SK-N-SH (cell line): ENCODE data around the gene CSNK1A1L. TPM values are rescaled to one million over a fixed set of nuclear protein-coding genes. Genes with fewer than 3 reads are reported as not detected.

Source experiments
- CTCF ChIA-PET: fragments of 300-600, 350-600 bp; formaldehyde crosslinking; extraction: SDS; loops from one replicate; lab custom pipeline; 2021; lab: Yijun Ruan, JAX
- POLR2A ChIA-PET: fragments of 350-600 bp; sonication (Branson Sonifier 250); formaldehyde crosslinking; extraction: SDS; loops from one replicate; lab custom pipeline; 2020; ENCODE audit warnings: antibody characterized with exemption, inconsistent platforms; lab: Yijun Ruan, JAX
- DNase-seq: peaks from one replicate; pipeline ENCODE4 v3.0.0; 2012
- H2AFZ ChIP-seq: fragments of 200-600 bp; sonication (generic); 2 replicates; pipeline ENCODE4 v1.8.1; 2016; ENCODE audit warnings: antibody characterized with exemption, mild to moderate bottlenecking, low read depth
- H3F3A ChIP-seq: fragments of 200-600 bp; sonication (generic); replicated peaks from 2 replicates; pipeline ENCODE3; 2016; ENCODE audit warnings: antibody characterized with exemption, mild to moderate bottlenecking; ENCODE audit not compliant: insufficient read depth
- H3K27ac ChIP-seq, 2 experiments: fragments of 200-500 bp in 1 of 2; fragments of 200-600 bp in 1 of 2; sonication (Bioruptor generic) in 1 of 2; sonication (generic), shearing (Covaris generic) in 1 of 2; 2 replicates each; pipeline versions ENCODE4 v1.5.1 to v1.6.1; 2014 to 2016; ENCODE audit warnings: low read depth in 2 of 2, inconsistent platforms in 1 of 2, low read length in 1 of 2, mild to moderate bottlenecking in 1 of 2, mixed read lengths in 1 of 2
- H3K27me3 ChIP-seq: fragments of 200-600 bp; sonication (generic), shearing (Covaris generic); 2 replicates; pipeline ENCODE4 v1.6.1; 2016; ENCODE audit warnings: mixed run types; ENCODE audit not compliant: insufficient read depth
- H3K36me3 ChIP-seq, 2 experiments: fragments of 200-500 bp in 1 of 2; fragments of 200-600 bp in 1 of 2; sonication (Bioruptor generic) in 1 of 2; sonication (generic) in 1 of 2; replicated peaks in 1 of 2; 2 replicates each; pipeline versions ENCODE3 to v1.5.1; 2014 to 2016; ENCODE audit warnings: low read length in 1 of 2, mild to moderate bottlenecking in 1 of 2; ENCODE audit not compliant: insufficient read depth in 2 of 2, control insufficient read depth in 1 of 2
- H3K4me1 ChIP-seq, 2 experiments: fragments of 200-500 bp in 1 of 2; fragments of 200-600 bp in 1 of 2; sonication (Bioruptor generic) in 1 of 2; sonication (generic), shearing (Covaris generic) in 1 of 2; 2 replicates each; pipeline versions ENCODE4 v1.5.1 to v1.6.1; 2014 to 2016; ENCODE audit warnings: low read depth in 1 of 2, low read length in 1 of 2, mixed run types in 1 of 2; ENCODE audit not compliant: insufficient read depth in 2 of 2, control insufficient read depth in 1 of 2
- H3K4me2 ChIP-seq: fragments of 200-600 bp; sonication (generic), shearing (Covaris generic); 2 replicates; pipeline ENCODE4 v1.6.1; 2017; ENCODE audit warnings: mixed run types
- H3K4me3 ChIP-seq, 2 experiments: fragments of 200-500 bp in 1 of 2; fragments of 200-600 bp in 1 of 2; sonication (Bioruptor generic) in 1 of 2; sonication (generic), shearing (Covaris generic) in 1 of 2; 2 replicates each; pipeline versions ENCODE4 v1.5.1 to v1.8.1; 2014 to 2016; ENCODE audit warnings: low read depth in 2 of 2, inconsistent platforms in 1 of 2, low read length in 1 of 2, mild to moderate bottlenecking in 1 of 2, mixed read lengths in 1 of 2, moderate library complexity in 1 of 2
- H3K79me2 ChIP-seq: fragments of 200-600 bp; sonication (generic); 2 replicates; pipeline ENCODE4 v1.8.1; 2017; ENCODE audit warnings: mild to moderate bottlenecking; ENCODE audit not compliant: insufficient read depth
- H3K9ac ChIP-seq: fragments of 200-600 bp; sonication (generic); 2 replicates; pipeline ENCODE4 v1.6.1; 2017; ENCODE audit warnings: mixed run types
- H3K9me2 ChIP-seq: fragments of 200-600 bp; sonication (generic); 2 replicates; pipeline ENCODE4 v1.6.1; 2017; ENCODE audit warnings: mixed run types
- H3K9me3 ChIP-seq: fragments of 200-600 bp; sonication (generic); 2 replicates; pipeline ENCODE4 v1.6.1; 2017; ENCODE audit warnings: mixed run types, mild to moderate bottlenecking, moderate library complexity
- H4K20me1 ChIP-seq: fragments of 200-600 bp; sonication (generic); 2 replicates; pipeline ENCODE4 v1.6.1; 2017; ENCODE audit warnings: mild to moderate bottlenecking, mixed run types; ENCODE audit not compliant: insufficient read depth
- ELF1 ChIP-seq: IDR thresholded peaks from 2 replicates; pipeline ENCODE4 v1.4.0; 2012
- FOXJ3 ChIP-seq: sonication (generic); formaldehyde crosslinking; IDR thresholded peaks from 2 replicates; pipeline ENCODE4 v1.5.1; 2020; ENCODE audit warnings: mild to moderate bottlenecking, missing genetic modification reagents
- JUND ChIP-seq: IDR thresholded peaks from 2 replicates; pipeline ENCODE4 v1.4.0; 2012
- MEF2A ChIP-seq: IDR thresholded peaks from 2 replicates; pipeline ENCODE4 v1.4.0; 2012; ENCODE audit warnings: low read depth, borderline replicate concordance
- NFIC ChIP-seq: IDR thresholded peaks from 2 replicates; pipeline ENCODE4 v1.4.0; 2012; ENCODE audit warnings: borderline replicate concordance
- RXRA ChIP-seq: IDR thresholded peaks from 2 replicates; pipeline ENCODE4 v1.4.0; 2012; ENCODE audit warnings: low read depth, mild to moderate bottlenecking, borderline replicate concordance
- TEAD4 ChIP-seq: IDR thresholded peaks from 2 replicates; pipeline ENCODE4 v1.4.0; 2012; ENCODE audit warnings: mild to moderate bottlenecking, borderline replicate concordance; ENCODE audit not compliant: insufficient read depth
- YY1 ChIP-seq: IDR thresholded peaks from 2 replicates; pipeline ENCODE4 v1.4.0; 2012; ENCODE audit warnings: low read depth, mild to moderate bottlenecking
- WGBS: methylation state at CpG from one replicate; pipeline ENCODE4 v1.1.6; 2017; ENCODE audit warnings: low lambda C conversion rate; 5-methylcytosine and 5-hydroxymethylcytosine counted together
- polyA plus RNA-seq, 3 experiments: library from polyadenylated mRNA; depleted of rRNA; stranded (reverse); fragments of >200 nt; gene quantifications; 2 replicates each; pipeline ENCODE4 v1.2.3, GENCODE V29; 2012
- TF ChIP-seq, protein P1 (sequence below): IDR thresholded peaks from 2 replicates; pipeline ENCODE4 v1.4.0; 2012; ENCODE audit warnings: low read depth, borderline replicate concordance
- TF ChIP-seq, protein P2 (sequence below): IDR thresholded peaks from 2 replicates; pipeline ENCODE4 v1.4.0; 2012; ENCODE audit warnings: low read depth, borderline replicate concordance
- TF ChIP-seq, protein P3 (sequence below): IDR thresholded peaks from 2 replicates; pipeline ENCODE4 v1.4.0; 2012; ENCODE audit warnings: low read depth
- TF ChIP-seq, protein P4 (sequence below): fragments of 150-350 bp; IDR thresholded peaks from 2 replicates; pipeline ENCODE4 v1.6.1; 2016; ENCODE audit warnings: mild to moderate bottlenecking, low read depth, low read length

Gene CSNK1A1L
- polyA plus RNA-seq, 1 of the 3 experiments (the other 2 are of a cell fraction): not detected

DNA sequence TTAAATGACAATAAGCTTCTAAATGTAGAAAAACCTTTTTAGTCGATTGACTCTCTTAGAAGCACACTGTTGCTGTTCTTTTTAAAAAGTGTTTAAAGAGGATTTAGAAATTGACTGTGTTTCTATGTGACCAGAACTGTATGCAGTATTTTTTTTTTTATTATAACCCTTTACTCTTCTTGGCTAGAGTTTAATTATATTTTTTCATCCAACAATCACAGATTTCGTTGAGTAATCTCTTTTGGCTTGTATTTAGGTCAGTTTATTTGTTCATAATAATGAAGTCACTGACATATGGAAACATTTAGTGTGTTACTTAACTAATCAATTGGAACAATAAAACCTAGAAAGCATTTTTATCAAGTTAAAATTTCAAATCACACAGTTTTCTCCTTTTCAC, 19.9 kb downstream of the CSNK1A1L start:
- Histone ChIP-seq H3K79me2 (no peaks in the 10 kb centered on the region), H3K9ac (no peak overlapping the region), H3K27ac (no peak overlapping the region), H2AFZ (no peak overlapping the region), H4K20me1 (no peaks in the 10 kb centered on the region), H3K4me3 (no peak overlapping the region), H3K4me2 (no peak overlapping the region), H3K36me3 (no peaks in the 10 kb centered on the region), H3K9me3 (no peaks in the 10 kb centered on the region), H3K27me3 (no peaks in the 10 kb centered on the region), H3K4me1 (no peaks in the 10 kb centered on the region; a peak in 1 of 4 replicates), H3F3A (no peaks in the 10 kb centered on the region), H3K9me2 (no peaks in the 10 kb centered on the region)
- no peak for DNase-seq
- TF ChIP-seq, protein P1, sequence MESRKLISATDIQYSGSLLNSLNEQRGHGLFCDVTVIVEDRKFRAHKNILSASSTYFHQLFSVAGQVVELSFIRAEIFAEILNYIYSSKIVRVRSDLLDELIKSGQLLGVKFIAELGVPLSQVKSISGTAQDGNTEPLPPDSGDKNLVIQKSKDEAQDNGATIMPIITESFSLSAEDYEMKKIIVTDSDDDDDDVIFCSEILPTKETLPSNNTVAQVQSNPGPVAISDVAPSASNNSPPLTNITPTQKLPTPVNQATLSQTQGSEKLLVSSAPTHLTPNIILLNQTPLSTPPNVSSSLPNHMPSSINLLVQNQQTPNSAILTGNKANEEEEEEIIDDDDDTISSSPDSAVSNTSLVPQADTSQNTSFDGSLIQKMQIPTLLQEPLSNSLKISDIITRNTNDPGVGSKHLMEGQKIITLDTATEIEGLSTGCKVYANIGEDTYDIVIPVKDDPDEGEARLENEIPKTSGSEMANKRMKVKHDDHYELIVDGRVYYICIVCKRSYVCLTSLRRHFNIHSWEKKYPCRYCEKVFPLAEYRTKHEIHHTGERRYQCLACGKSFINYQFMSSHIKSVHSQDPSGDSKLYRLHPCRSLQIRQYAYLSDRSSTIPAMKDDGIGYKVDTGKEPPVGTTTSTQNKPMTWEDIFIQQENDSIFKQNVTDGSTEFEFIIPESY: no peak
- no peak for TF ChIP-seq YY1
- TF ChIP-seq NFIC: no peak
- TF ChIP-seq, protein P2, sequence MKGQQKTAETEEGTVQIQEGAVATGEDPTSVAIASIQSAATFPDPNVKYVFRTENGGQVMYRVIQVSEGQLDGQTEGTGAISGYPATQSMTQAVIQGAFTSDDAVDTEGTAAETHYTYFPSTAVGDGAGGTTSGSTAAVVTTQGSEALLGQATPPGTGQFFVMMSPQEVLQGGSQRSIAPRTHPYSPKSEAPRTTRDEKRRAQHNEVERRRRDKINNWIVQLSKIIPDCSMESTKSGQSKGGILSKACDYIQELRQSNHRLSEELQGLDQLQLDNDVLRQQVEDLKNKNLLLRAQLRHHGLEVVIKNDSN: no peak
- TF ChIP-seq ELF1: no peak
- TF ChIP-seq MEF2A: no peak
- TF ChIP-seq FOXJ3 (CRISPR knock-in tag): no peak
- no peak for TF ChIP-seq JUND
- TF ChIP-seq, protein P3, sequence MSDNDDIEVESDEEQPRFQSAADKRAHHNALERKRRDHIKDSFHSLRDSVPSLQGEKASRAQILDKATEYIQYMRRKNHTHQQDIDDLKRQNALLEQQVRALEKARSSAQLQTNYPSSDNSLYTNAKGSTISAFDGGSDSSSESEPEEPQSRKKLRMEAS: no peak
- no peak for TF ChIP-seq TEAD4
- TF ChIP-seq RXRA: no peak
- 23% methylated on average over 2 of the region's 2 CpGs for WGBS
- CTCF ChIA-PET: no interaction called here
- POLR2A ChIA-PET: no interaction called here

DNA sequence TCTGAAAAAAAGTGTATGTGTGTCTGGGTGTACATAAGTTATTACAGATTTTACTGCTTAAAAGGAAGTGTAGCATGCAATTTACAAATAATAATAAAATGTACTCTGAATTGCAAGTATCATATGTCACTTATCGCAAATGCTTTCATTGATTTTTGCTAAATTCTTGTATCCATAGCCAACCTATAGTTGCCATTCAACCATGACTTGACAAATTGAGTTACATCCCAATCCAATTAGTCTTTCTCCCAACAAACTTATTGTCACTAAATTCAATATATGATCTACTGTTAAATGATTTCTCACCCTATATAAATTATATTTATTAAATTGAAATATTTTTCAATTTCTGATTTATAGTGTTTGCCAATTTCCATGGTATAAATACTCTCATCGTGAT, 28.6 kb downstream of the CSNK1A1L start:
- H3K36me3 ChIP-seq: no peaks in the 10 kb centered on the region
- H4K20me1 ChIP-seq: no peaks in the 10 kb centered on the region
- WGBS: 86% methylated on average over 2 of the region's 2 CpGs
- no peaks in the 10 kb centered on the region for H3K79me2 ChIP-seq
- no peak overlapping the region for H3K9ac ChIP-seq
- H3K4me2 ChIP-seq: no peak overlapping the region
- ChIA-PET CTCF (no interaction called here), POLR2A (no interaction called here)
- no peak overlapping the region for H3K27ac ChIP-seq
- H3K4me3 ChIP-seq: no peak overlapping the region
- TF ChIP-seq TEAD4 (no peak), RXRA (no peak)
- TF ChIP-seq, protein P2: no peak
- TF ChIP-seq, protein P4, sequence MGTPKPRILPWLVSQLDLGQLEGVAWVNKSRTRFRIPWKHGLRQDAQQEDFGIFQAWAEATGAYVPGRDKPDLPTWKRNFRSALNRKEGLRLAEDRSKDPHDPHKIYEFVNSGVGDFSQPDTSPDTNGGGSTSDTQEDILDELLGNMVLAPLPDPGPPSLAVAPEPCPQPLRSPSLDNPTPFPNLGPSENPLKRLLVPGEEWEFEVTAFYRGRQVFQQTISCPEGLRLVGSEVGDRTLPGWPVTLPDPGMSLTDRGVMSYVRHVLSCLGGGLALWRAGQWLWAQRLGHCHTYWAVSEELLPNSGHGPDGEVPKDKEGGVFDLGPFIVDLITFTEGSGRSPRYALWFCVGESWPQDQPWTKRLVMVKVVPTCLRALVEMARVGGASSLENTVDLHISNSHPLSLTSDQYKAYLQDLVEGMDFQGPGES: no peak
- no peak for DNase-seq
- no peaks in the 10 kb centered on the region for H3K9me3 ChIP-seq
- H3K9me2 ChIP-seq: no peaks in the 10 kb centered on the region
- no peak overlapping the region for H2AFZ ChIP-seq
- H3K27me3 ChIP-seq: no peaks in the 10 kb centered on the region
- H3F3A ChIP-seq: peaks cover 4% of the 10 kb centered on the region
- H3K4me1 ChIP-seq: no peaks in the 10 kb centered on the region
